HCT116 (cell line): ENCODE measurements around the gene ETV7.

ENCODE experiments used
- EZH2 ChIP-seq: fragments of 200-600 bp; sonication (generic); IDR thresholded peaks from 2 replicates; pipeline ENCODE4 v1.6.1; 2017; ENCODE audit warnings: antibody characterized with exemption, mixed run types
- POLR2A ChIP-seq: IDR thresholded peaks from 2 replicates; pipeline ENCODE4 v1.7.0; 2011; ENCODE audit warnings: borderline replicate concordance; ENCODE audit not compliant: insufficient read depth, insufficient read length; ENCODE audit errors: extremely low read depth
- POLR2AphosphoS5 ChIP-seq: IDR thresholded peaks from 2 replicates; pipeline ENCODE4 v1.6.1; 2011; ENCODE audit warnings: mild to moderate bottlenecking, low read depth, low read length, moderate library complexity
- SRF ChIP-seq: IDR thresholded peaks from 2 replicates; pipeline ENCODE4 v1.6.1; 2012; ENCODE audit warnings: low read depth
- YY1 ChIP-seq: IDR thresholded peaks from 2 replicates; pipeline ENCODE4 v1.6.1; 2011; ENCODE audit warnings: low read length, low read depth, moderate library complexity, mild to moderate bottlenecking; ENCODE audit not compliant: insufficient replicate concordance; ENCODE audit errors: extremely low read depth
- TF ChIP-seq, protein P1 (sequence below), 3 experiments: fragments of 200-600 bp in 1 of 3; sonication (generic) in 1 of 3; IDR thresholded peaks in 2 of 3; conservative IDR thresholded peaks in 1 of 3; 2 replicates each; pipeline ENCODE4 v1.5.1; 2012 to 2017; ENCODE audit warnings: low read depth in 2 of 3, low read length in 2 of 3, antibody characterized with exemption in 1 of 3, borderline replicate concordance in 1 of 3, control low read depth in 1 of 3, mild to moderate bottlenecking in 1 of 3, mixed read lengths in 1 of 3, mixed run types in 1 of 3, moderate library complexity in 1 of 3; ENCODE audit not compliant: insufficient read depth in 1 of 3

DNA sequence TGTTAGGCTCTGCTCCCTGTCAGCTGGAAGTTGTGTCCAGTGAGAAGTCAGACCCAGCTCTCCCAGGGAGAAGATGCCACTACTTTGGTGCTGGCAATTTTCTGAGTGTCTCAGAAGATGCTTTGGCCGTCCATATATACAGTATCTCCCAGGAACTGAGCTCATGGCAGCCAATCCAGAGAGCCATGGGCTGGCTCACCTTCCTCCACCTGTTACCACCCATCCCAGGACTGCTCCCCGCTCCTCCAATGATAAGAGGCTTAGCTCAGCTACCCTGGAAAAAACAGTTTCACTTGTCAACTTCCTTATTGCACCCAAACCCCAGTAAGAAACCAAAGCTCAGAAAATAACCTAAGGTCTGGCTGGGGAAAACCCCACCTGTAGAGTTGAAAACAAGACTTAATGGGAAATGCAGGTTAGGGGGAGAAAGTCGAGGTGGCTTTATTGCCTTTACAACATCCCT is 50.7 kb downstream of the ETV7 start, which contains the start of gene BNIP5:
- TF ChIP-seq EZH2 (no peak), POLR2A (no peak), POLR2AphosphoS5 (no peak), YY1 (no peak), SRF (no peak)
- TF ChIP-seq, protein P1, sequence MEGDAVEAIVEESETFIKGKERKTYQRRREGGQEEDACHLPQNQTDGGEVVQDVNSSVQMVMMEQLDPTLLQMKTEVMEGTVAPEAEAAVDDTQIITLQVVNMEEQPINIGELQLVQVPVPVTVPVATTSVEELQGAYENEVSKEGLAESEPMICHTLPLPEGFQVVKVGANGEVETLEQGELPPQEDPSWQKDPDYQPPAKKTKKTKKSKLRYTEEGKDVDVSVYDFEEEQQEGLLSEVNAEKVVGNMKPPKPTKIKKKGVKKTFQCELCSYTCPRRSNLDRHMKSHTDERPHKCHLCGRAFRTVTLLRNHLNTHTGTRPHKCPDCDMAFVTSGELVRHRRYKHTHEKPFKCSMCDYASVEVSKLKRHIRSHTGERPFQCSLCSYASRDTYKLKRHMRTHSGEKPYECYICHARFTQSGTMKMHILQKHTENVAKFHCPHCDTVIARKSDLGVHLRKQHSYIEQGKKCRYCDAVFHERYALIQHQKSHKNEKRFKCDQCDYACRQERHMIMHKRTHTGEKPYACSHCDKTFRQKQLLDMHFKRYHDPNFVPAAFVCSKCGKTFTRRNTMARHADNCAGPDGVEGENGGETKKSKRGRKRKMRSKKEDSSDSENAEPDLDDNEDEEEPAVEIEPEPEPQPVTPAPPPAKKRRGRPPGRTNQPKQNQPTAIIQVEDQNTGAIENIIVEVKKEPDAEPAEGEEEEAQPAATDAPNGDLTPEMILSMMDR (IDR thresholded peaks at IDR 0.05 in 2 of 3, conservative IDR thresholded peaks at IDR 0.05 in 1 of 3; ENCODE audit: borderline replicate concordance in 1 of 3, insufficient read depth in 1 of 3, low read depth in 2 of 3, low read length in 2 of 3), result no peak
